Neutrophil (primary cell): ENCODE data around the gene NME8.
"Not testable (repeated sequence)": the region's sequence is repeated elsewhere in the genome, so short reads cannot be mapped to it uniquely, and the experiment has no call there.

Source experiments
- H3K27ac ChIP-seq: fragments of 200-600 bp; sonication (generic); 2 replicates; pipeline ENCODE4 v1.5.1; 2016; ENCODE audit warnings: mild to moderate bottlenecking, moderate library complexity
- H3K27me3 ChIP-seq: fragments of 200-600 bp; sonication (generic); 2 replicates; pipeline ENCODE4 v1.6.0; 2016; ENCODE audit warnings: mild to moderate bottlenecking
- H3K36me3 ChIP-seq: fragments of 200-600 bp; sonication (generic); 2 replicates; pipeline ENCODE4 v1.5.1; 2017
- H3K4me1 ChIP-seq, 2 experiments: fragments of 200-600 bp in 1 of 2; sonication (generic) in 1 of 2; 1 replicate in 1 of 2; 2 replicates in 1 of 2; pipeline versions ENCODE4 v1.5.1 to v1.6.1; 2013 to 2016; ENCODE audit warnings: low read depth in 1 of 2, low read length in 1 of 2, mild to moderate bottlenecking in 1 of 2, moderate library complexity in 1 of 2; ENCODE audit not compliant: control insufficient read depth in 1 of 2, insufficient read depth in 1 of 2
- H3K4me3 ChIP-seq, 2 experiments: fragments of 200-600 bp in 1 of 2; sonication (generic) in 1 of 2; 1 replicate in 1 of 2; 2 replicates in 1 of 2; pipeline ENCODE4 v1.5.1; 2013 to 2016; ENCODE audit warnings: low read depth in 1 of 2, low read length in 1 of 2, mild to moderate bottlenecking in 1 of 2, moderate library complexity in 1 of 2
- H3K9me3 ChIP-seq: fragments of 200-600 bp; sonication (generic); 2 replicates; pipeline ENCODE4 v1.5.1; 2016
- CTCF ChIP-seq: fragments of 200-600 bp; sonication (generic); IDR thresholded peaks from 2 replicates; pipeline ENCODE4 v1.5.1; 2016; ENCODE audit warnings: antibody characterized with exemption

Gene NME8

DNA sequence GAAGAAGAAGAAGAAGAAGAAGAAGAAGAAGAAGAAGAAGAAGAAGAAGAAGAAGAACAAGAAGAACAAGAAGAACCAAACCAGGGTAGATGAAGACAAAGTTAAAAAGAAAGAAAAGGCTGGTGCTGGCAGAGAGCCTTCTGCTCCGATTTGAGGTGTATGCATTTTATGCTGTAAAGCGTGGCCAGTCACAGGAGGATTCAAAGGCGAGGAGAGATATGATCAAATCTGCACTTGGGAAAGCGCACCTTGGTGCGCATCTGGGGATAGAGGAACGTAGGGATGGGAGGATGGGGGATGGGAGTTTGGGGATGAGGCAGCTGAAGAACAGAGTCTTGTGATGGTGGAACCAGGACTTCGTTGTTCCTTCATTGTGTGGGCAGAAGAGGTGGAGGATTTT, at the start of gene NME8:
TSS of gene NME8 (plus strand) at position 301 of the 400 bp plus-strand sequence. CDS start 1,670 bp downstream, outside the sequence.
- no peak for TF ChIP-seq CTCF
- H3K27ac ChIP-seq, result no peak within 1 kb of the TSS
- peaks cover 3% of the 10 kb centered on the region for H3K36me3 ChIP-seq
- no peak within 1 kb of the TSS for H3K4me3 ChIP-seq
- H3K4me1 ChIP-seq, result no peaks in the 10 kb centered on the region
- H3K9me3 ChIP-seq, result peaks cover 6% of the 10 kb centered on the region
- no peaks in the 10 kb centered on the region for H3K27me3 ChIP-seq

- H3K36me3 ChIP-seq, result peaks cover 20% of the 10 kb centered on the region
- no peak for TF ChIP-seq CTCF
- no peaks in the 10 kb centered on the region for H3K9me3 ChIP-seq
- H3K27ac ChIP-seq, result no peak overlapping the region
- H3K4me1 ChIP-seq, result no peaks in the 10 kb centered on the region
- H3K4me3 ChIP-seq, result no peak overlapping the region
- no peaks in the 10 kb centered on the region for H3K27me3 ChIP-seq
These were observed 42.2 kb upstream of the NME8 start for GRCh38 chr7:37806152-37806551.

DNA sequence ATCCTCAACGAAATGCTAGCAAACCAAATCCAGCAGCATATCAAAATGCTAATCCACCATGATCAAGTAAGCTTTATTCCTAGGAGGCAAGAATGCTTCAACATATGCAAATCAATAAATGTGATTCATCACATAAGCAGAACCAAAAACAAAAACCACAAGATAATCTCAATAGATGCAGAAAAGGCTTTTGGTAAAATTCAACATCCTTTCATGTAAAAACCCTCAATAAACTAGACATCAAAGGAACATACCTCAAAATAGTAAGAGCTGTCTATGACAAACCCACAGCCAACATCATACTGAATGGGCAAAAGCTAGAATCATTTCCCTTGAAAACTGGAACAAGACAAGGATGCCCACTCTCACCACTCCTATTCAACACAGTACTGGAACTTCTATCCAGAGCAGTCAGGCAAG, 36.2 kb upstream of the NME8 start:
- not testable (repeated sequence) for H3K36me3 ChIP-seq, H3K27ac ChIP-seq, H3K9me3 ChIP-seq, H3K4me3 ChIP-seq, H3K27me3 ChIP-seq, H3K4me1 ChIP-seq

DNA sequence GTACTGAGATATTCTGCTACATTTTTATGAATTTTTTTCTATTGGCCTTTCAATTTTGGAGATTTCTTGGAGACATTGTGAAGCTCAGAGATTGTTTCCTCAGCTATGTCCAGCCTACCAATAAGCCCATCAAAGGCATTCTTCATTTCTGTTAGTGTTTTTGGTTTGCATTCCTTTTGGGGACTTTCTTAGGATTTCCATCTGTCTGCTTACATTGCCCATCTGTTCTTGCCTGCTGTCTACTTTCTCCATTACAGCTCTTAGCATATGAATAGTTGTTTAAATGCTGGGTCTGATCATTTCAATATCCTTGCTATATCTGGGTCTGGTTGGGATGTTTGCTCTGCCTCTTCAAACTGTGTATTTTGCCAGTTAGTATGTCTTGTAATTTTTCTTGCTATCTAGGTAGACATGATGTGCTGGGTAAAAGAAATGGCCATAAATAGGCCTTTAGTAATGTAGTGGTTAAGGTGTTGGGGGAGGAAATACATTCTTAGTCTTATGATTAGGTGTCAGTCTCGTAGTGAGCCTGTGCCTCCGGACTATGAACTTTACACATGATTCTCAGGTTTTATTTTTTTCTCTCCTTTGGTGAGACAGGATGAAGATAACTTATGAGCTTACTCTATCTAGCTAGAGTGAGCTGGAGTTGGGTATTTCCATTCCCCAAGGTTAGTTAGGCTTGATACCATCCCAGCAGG, 32.6 kb upstream of the NME8 start:
- Histone ChIP-seq H3K4me1 (no peaks in the 10 kb centered on the region), H3K27ac (no peak overlapping the region), H3K27me3 (no peaks in the 10 kb centered on the region), H3K9me3 (no peaks in the 10 kb centered on the region), H3K4me3 (no peak overlapping the region), H3K36me3 (no peaks in the 10 kb centered on the region)
- TF ChIP-seq CTCF, result no peak

DNA sequence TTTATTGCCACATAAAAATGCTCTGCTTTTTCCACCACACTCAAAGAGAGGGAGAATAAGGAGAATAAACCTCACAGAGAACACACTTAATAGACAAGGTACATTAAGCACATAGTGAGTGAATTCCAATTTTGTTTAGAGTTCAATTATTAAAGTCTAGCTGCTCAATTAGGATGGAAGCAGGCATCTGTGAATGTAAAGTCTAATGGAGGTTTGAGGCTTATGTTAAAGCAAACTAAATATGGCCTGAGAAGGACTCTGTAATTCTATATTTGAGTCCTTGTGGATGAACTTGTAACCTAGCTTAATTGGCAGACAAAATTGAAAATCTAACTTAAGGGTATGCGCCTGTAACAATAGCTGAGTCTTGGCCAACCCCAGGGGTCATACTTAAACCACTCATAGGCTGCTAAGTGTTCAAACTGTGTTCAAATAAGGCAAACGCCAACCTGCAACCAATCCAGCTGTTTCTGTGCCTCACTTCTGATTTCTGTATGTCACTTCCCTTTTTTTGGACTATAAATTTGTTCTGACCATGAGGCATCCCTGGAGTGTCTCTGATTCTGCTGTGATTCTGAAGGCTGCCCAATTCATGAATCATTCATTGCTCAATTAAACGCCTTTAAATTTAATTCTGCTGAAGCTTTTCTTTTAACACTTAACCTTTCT, 31.3 kb upstream of the NME8 start:
- no peak for TF ChIP-seq CTCF
- H3K9me3 ChIP-seq, result no peaks in the 10 kb centered on the region
- H3K27ac ChIP-seq, result no peak overlapping the region
- H3K4me3 ChIP-seq, result no peak overlapping the region
- H3K4me1 ChIP-seq, result no peaks in the 10 kb centered on the region
- no peaks in the 10 kb centered on the region for H3K27me3 ChIP-seq
- no peaks in the 10 kb centered on the region for H3K36me3 ChIP-seq

DNA sequence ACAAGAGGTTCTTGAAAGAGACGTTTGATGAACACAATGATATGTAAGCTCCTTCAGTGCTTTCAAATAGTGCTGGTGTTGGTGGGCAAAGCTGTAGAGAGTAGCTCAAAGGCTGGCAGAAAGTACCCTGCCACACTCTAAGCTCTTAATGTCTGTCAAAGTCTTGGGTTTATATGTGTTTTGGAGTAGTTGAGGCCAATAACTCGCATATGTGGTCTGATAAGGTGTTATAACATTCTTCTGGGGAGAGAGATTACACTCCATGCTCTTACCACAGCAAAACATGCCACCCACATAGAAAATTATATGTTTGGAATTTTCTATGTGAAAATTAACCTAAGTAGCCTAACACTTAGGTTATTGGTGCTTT, 30.8 kb upstream of the NME8 start:
- TF ChIP-seq CTCF, result no peak
- no peaks in the 10 kb centered on the region for H3K4me1 ChIP-seq
- H3K9me3 ChIP-seq, result no peaks in the 10 kb centered on the region
- H3K4me3 ChIP-seq, result no peak overlapping the region
- H3K27ac ChIP-seq, result no peak overlapping the region
- H3K27me3 ChIP-seq, result no peaks in the 10 kb centered on the region
- H3K36me3 ChIP-seq, result no peaks in the 10 kb centered on the region
